ENCODE data around the gene VAV1. TPM values are rescaled to one million over a fixed set of nuclear protein-coding genes. Genes with fewer than 3 reads are reported as not detected.

VAV1 gene
- total and polyA plus RNA-seq, 10 of the 15 experiments (the other 5 are each of a cell fraction or from before 2014, with no cell fraction given) = 1.6 to 76.8 (median 40.7) TPM

GRCh38 chr19:6735181-6735911 lies 37.2 kb upstream of the VAV1 start (continued):
- no peak for TF ChIP-seq CBX5 (IDR thresholded peaks at IDR 0.05; ENCODE audit: low read depth)

GRCh38 chr19:6736169-6736916 lies 36.2 kb upstream of the VAV1 start:
- H3K4me1 ChIP-seq (ENCODE audit: control insufficient read depth, insufficient read depth, low read length) = peaks cover 29% of the 10 kb centered on the region
- peak overlapping the region; percentile 100 for H3K4me3 ChIP-seq
- intact Hi-C loops (cut with micrococcal nuclease; ENCODE audit: unreplicated experiment) = loop anchor here (1.0 to 2.0 kb wide), 4 partner anchors 64 to 146 kb away; partner anchors contain the start of genes CD70 and TNFSF14
- POLR2A ChIA-PET = interaction anchor here (0.5 to 4.0 kb wide), 13 partner anchors 14 to 444 kb away, joined by 3 to 25 read pairs (median 4); partner anchors contain the start of genes SH2D3A, TNFSF14, TNFSF9 and VAV1
- TSS peak; percentile 75 for BruUV-seq (replicated peaks)
- H3K79me2 ChIP-seq (ENCODE audit: control insufficient read depth, insufficient read depth, low read length) = peaks cover 39% of the 10 kb centered on the region
- CTCF ChIA-PET = interaction anchor here (0.7 to 5.5 kb wide), 23 partner anchors 7 to 311 kb away, joined by 3 to 104 read pairs (median 5); partner anchors contain the start of genes C3, SH2D3A and VAV1
- no peaks in the 10 kb centered on the region for H3K9me3 ChIP-seq (replicated peaks; ENCODE audit: control insufficient read depth, insufficient read depth, low read length)
- H3K4me2 ChIP-seq (ENCODE audit: control insufficient read depth, insufficient read depth) = peak overlapping the region; percentile 94
- SMC1A ChIA-PET (ENCODE audit: uncharacterized antibody, unreplicated experiment) = interaction anchor here (0.8 to 4.0 kb wide), 22 partner anchors 8 to 219 kb away, joined by 3 to 37 read pairs (median 4); no protein-coding TSS in a partner anchor
- no peaks in the 10 kb centered on the region for H4K20me1 ChIP-seq (ENCODE audit: control insufficient read depth, insufficient read depth)
- RAD21 ChIA-PET (ENCODE audit: unreplicated experiment) = interaction anchor here (0.8 to 5.1 kb wide), 18 partner anchors 15 to 277 kb away, joined by 3 to 43 read pairs (median 4); partner anchors contain the start of genes SLC25A23, TNFSF14 and VAV1
- H3K36me3 ChIP-seq (ENCODE audit: control insufficient read depth in 2 of 2, insufficient read depth in 2 of 2, low read length in 1 of 2) = no peaks in the 10 kb centered on the region; a peak in 2 of 4 replicates
- FAIRE-seq (peak; percentile 91), ATAC-seq (peak; percentile 50), DNase-seq (ENCODE audit: low read depth, low spot score) (peak; percentile 67)
- H3K27ac ChIP-seq (ENCODE audit: control insufficient read depth, insufficient read depth) = peak overlapping the region; percentile 92
- in situ Hi-C loops (cut with MboI) = loop anchor here (5.0 kb wide), 2 partner anchors 126 to 219 kb away; no protein-coding TSS in a partner anchor
- H3K27me3 ChIP-seq (replicated peaks in 1 of 2; ENCODE audit: control insufficient read depth in 2 of 2, insufficient read depth in 2 of 2, low read length in 1 of 2) = no peaks in the 10 kb centered on the region
- peak overlapping the region; percentile 96 for H3K9ac ChIP-seq (ENCODE audit: control insufficient read depth, insufficient read depth, low read length)
- peak overlapping the region; percentile 90 for H2AFZ ChIP-seq (ENCODE audit: control insufficient read depth, low read depth, low read length)
- 8% methylated on average over 25 of the region's 25 CpGs for WGBS (ENCODE audit: insufficient coverage, insufficient replicate concordance, low lambda C conversion rate, missing lambda C conversion rate)
- TF ChIP-seq CTCF (IDR thresholded peaks at IDR 0.05 in 2 of 3, conservative IDR thresholded peaks at IDR 0.05 in 1 of 3; ENCODE audit: control insufficient read depth in 2 of 3, extremely low read depth in 1 of 3, insufficient read depth in 1 of 3, low read depth in 3 of 3, low read length in 3 of 3) (peak; percentile 74 to 80 (median 78)), RAD51 (IDR thresholded peaks at IDR 0.05) (peak; percentile 75), DPF2 (IDR thresholded peaks at IDR 0.05) (0 out of 2 replicates have a peak, but pooled peaks have one; percentile 15), RELA (IDR thresholded peaks at IDR 0.05; ENCODE audit: borderline replicate concordance, partially characterized antibody) (peak; percentile 13), RELB (IDR thresholded peaks at IDR 0.05; ENCODE audit: low read depth) (peak; percentile 33; the same call in 1 of the 2 replicates), STAT3 (IDR thresholded peaks at IDR 0.05; ENCODE audit: low read depth, low read length) (no peak), USF2 (IDR thresholded peaks at IDR 0.05; ENCODE audit: borderline replicate concordance, low read depth, low read length) (peak; percentile 18; the same call in 1 of the 2 replicates), POLR2AphosphoS2 (IDR thresholded peaks at IDR 0.05; ENCODE audit: low read depth, low read length) (no peak), MXI1 (IDR thresholded peaks at IDR 0.05; ENCODE audit: low read depth, low read length) (peak; percentile 68; the same call in 1 of the 2 replicates), SIN3A (IDR thresholded peaks at IDR 0.05; ENCODE audit: low read depth, low read length) (peak; percentile 46; the same call in 1 of the 2 replicates)

Data from GM12878 (cell line).